Right lobe of liver (tissue), 4 donors: ENCODE data around the gene PRIM2.
"Not testable (repeated sequence)": the region's sequence is repeated elsewhere in the genome, so short reads cannot be mapped to it uniquely, and the experiment has no call there.

Experiments used
- POLR2A ChIP-seq: fragments of 450-650 bp; IDR thresholded peaks from one replicate; pipeline ENCODE4 v1.6.1; 2017; ENCODE audit warnings: antibody characterized with exemption, mild to moderate bottlenecking
- TF ChIP-seq, protein P1 (sequence below), 4 donors: fragments of 200-600 bp in 3 of 4; fragments of 450-650 bp in 1 of 4; IDR thresholded peaks; one replicate each; pipeline versions ENCODE4 v1.5.1 to v1.8.0; 2016 to 2022; ENCODE audit warnings: antibody characterized with exemption in 4 of 4, mild to moderate bottlenecking in 2 of 4
- donor health status: DM: no; HTN: no; CAD: no.
- donor health status: DM: no; HTN: no; CAD: no.
- donor health status: DM: no; HTN: yes; CAD: no.

DNA sequence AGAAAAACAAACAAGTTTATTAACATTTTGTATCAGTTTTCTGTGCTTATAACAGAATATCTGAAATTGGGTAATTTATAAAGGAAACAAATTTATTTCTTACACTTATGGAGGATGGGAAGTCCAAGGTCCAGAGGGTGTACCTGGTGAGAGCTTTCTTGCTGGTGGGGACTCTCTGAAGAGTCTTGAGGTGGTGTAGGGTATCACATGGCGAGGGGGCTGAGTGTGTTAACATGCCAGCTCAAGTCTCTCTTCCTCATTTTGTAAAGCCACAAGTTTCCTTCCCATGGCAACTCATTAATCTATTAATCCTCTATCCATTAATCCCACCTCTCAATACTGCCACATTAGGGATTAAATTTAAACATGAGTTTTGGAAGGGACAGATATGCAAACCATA lies 212.3 kb downstream of the PRIM2 start:
- TF ChIP-seq, protein P1, sequence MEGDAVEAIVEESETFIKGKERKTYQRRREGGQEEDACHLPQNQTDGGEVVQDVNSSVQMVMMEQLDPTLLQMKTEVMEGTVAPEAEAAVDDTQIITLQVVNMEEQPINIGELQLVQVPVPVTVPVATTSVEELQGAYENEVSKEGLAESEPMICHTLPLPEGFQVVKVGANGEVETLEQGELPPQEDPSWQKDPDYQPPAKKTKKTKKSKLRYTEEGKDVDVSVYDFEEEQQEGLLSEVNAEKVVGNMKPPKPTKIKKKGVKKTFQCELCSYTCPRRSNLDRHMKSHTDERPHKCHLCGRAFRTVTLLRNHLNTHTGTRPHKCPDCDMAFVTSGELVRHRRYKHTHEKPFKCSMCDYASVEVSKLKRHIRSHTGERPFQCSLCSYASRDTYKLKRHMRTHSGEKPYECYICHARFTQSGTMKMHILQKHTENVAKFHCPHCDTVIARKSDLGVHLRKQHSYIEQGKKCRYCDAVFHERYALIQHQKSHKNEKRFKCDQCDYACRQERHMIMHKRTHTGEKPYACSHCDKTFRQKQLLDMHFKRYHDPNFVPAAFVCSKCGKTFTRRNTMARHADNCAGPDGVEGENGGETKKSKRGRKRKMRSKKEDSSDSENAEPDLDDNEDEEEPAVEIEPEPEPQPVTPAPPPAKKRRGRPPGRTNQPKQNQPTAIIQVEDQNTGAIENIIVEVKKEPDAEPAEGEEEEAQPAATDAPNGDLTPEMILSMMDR (IDR thresholded peaks at IDR 0.05), result not testable (repeated sequence)
- not testable (repeated sequence) for TF ChIP-seq POLR2A
